ENCODE data around the gene PRR20G. TPM values are rescaled to one million over a fixed set of nuclear protein-coding genes. Genes with fewer than 3 reads are reported as not detected.

PRR20G gene
- total RNA-seq, 1 donor from 2014 or later: not detected

GRCh38 chr3:127274200-127274760, 13.6 kb downstream of the PRR20G start:
- H3K9me3 ChIP-seq (ENCODE audit: low read depth): no peaks in the 10 kb centered on the region

GRCh38 chr3:127273206-127273605, 14.6 kb downstream of the PRR20G start:
- H3F3A ChIP-seq (ENCODE audit: low read depth): no peaks in the 10 kb centered on the region
- H3K4me1 ChIP-seq: no peaks in the 10 kb centered on the region
- no peak overlapping the region for H3K4me3 Mint-ChIP-seq
- H4K20me1 ChIP-seq (ENCODE audit: low read depth): no peaks in the 10 kb centered on the region
- H3K4me3 ChIP-seq: no peak overlapping the region
- H3K9ac ChIP-seq: no peak overlapping the region
- no peaks in the 10 kb centered on the region for H3K36me3 ChIP-seq
- TF ChIP-seq EZH2phosphoT487 (IDR thresholded peaks at IDR 0.05): no peak
- no peak for TF ChIP-seq CTCF (IDR thresholded peaks at IDR 0.05)
- no peak for TF ChIP-seq EZH2 (IDR thresholded peaks at IDR 0.05)
- H3K4me1 Mint-ChIP-seq: no peaks in the 10 kb centered on the region
- H3K36me3 Mint-ChIP-seq: no peaks in the 10 kb centered on the region
- no peak for DNase-seq (ENCODE audit: low spot score)
- peaks cover 27% of the 10 kb centered on the region for H3K9me3 Mint-ChIP-seq
- no peaks in the 10 kb centered on the region for H3K9me3 ChIP-seq (ENCODE audit: low read depth)
- no peaks in the 10 kb centered on the region for H3K79me2 ChIP-seq (ENCODE audit: low read depth)
- H3K27ac ChIP-seq: no peak overlapping the region
- H3K4me2 ChIP-seq: no peak overlapping the region
- no peak overlapping the region for H3K27ac Mint-ChIP-seq
- peaks cover 6% of the 10 kb centered on the region for H3K27me3 Mint-ChIP-seq (ENCODE audit: insufficient read depth, low read depth)
- H2AFZ ChIP-seq (replicated peaks): no peak overlapping the region
- no peaks in the 10 kb centered on the region for H3K27me3 ChIP-seq

More at GRCh38 chr3:127274200-127274760, 13.6 kb downstream of the PRR20G start:
- peaks cover 21% of the 10 kb centered on the region for H3K9me3 Mint-ChIP-seq
- no peaks in the 10 kb centered on the region for H3K27me3 ChIP-seq
- H2AFZ ChIP-seq (replicated peaks): no peak overlapping the region
- no peak overlapping the region for H3K27ac ChIP-seq
- no peak overlapping the region for H3K9ac ChIP-seq
- H3K4me2 ChIP-seq: no peak overlapping the region
- no peak overlapping the region for H3K4me3 Mint-ChIP-seq
- DNase-seq (ENCODE audit: low spot score): no peak
- H3K4me3 ChIP-seq: no peak overlapping the region
- no peaks in the 10 kb centered on the region for H3K4me1 ChIP-seq
- H3K36me3 Mint-ChIP-seq: no peaks in the 10 kb centered on the region
- TF ChIP-seq EZH2phosphoT487 (IDR thresholded peaks at IDR 0.05) (no peak), CTCF (IDR thresholded peaks at IDR 0.05) (no peak), EZH2 (IDR thresholded peaks at IDR 0.05) (no peak)
- H3K79me2 ChIP-seq (ENCODE audit: low read depth): no peaks in the 10 kb centered on the region
- no peak overlapping the region for H3K27ac Mint-ChIP-seq
- no peaks in the 10 kb centered on the region for H3K36me3 ChIP-seq
- H4K20me1 ChIP-seq (ENCODE audit: low read depth): no peaks in the 10 kb centered on the region
- H3K27me3 Mint-ChIP-seq (ENCODE audit: insufficient read depth, low read depth): peaks cover 10% of the 10 kb centered on the region
- H3K4me1 Mint-ChIP-seq: no peaks in the 10 kb centered on the region
- H3F3A ChIP-seq (ENCODE audit: low read depth): no peaks in the 10 kb centered on the region

GRCh38 chr3:127266186-127266585, 21.7 kb downstream of the PRR20G start:
- Histone ChIP-seq H3K9ac (no peak overlapping the region), H3K9me3 (ENCODE audit: low read depth) (no peaks in the 10 kb centered on the region), H3K79me2 (ENCODE audit: low read depth) (no peaks in the 10 kb centered on the region), H3K4me3 (no peak overlapping the region), H3K4me2 (no peak overlapping the region), H4K20me1 (ENCODE audit: low read depth) (no peaks in the 10 kb centered on the region), H3K27ac (no peak overlapping the region), H2AFZ (replicated peaks) (no peak overlapping the region), H3K36me3 (no peaks in the 10 kb centered on the region), H3K27me3 (no peaks in the 10 kb centered on the region), H3K4me1 (no peaks in the 10 kb centered on the region), H3F3A (ENCODE audit: low read depth) (no peaks in the 10 kb centered on the region)
- Mint-ChIP-seq H3K9me3 (peaks cover 18% of the 10 kb centered on the region), H3K4me1 (peaks cover 5% of the 10 kb centered on the region), H3K27ac (no peak overlapping the region), H3K36me3 (no peaks in the 10 kb centered on the region), H3K27me3 (ENCODE audit: insufficient read depth, low read depth) (peaks cover 6% of the 10 kb centered on the region), H3K4me3 (no peak overlapping the region)
- no peak for TF ChIP-seq CTCF (IDR thresholded peaks at IDR 0.05)
- no peak for TF ChIP-seq EZH2phosphoT487 (IDR thresholded peaks at IDR 0.05)
- TF ChIP-seq EZH2 (IDR thresholded peaks at IDR 0.05): no peak
- DNase-seq (ENCODE audit: low spot score): no peak
